8988T (cell line): Measurements from ENCODE around the gene SYPL1.
"Not testable (repeated sequence)": the region's sequence is repeated elsewhere in the genome, so short reads cannot be mapped to it uniquely, and the experiment has no call there.

ENCODE experiments used
- DNase-seq: peaks from one replicate; pipeline ENCODE4 v3.0.0; 2011

SYPL1 gene

DNA sequence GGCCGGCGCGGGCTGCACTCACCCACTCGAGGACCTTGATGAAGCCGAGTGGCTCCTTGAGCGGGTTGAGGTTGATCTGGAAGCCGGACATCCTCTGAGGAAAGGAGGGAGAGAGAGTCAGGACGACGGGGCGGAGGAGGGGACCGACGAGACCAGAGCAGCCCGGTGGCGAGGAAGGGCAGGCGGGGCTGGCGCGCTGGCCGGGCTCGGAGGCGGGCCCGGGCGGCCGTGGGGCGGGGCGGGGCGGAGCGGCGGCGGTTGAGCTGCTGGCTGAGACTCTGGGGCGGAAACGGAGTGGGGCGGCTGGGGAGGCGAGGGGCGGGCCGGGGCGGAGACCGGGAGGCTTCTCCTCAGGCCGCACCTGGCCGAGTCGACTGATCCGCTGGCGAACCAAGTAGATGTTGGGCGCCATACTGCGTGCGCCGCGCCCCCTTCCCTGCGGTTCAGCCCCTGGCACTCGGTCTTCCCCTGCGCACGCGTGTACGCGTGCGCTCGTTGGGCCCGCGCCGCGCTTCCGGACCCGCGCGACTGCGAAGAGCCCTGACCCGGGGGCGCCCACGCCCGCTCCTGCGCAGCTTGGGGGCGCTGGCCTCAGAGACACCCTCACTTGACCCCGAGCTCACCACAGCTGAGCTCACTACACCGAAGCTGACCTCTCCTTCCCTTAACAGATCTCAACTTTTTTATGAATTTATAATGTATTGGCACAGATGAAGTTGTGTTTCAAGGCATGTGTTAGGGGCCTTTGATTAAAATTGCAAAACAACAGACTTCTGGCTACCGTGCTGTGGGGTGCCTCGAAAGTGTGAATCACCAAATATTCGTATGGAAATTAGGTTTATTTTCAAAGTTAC is at the start of gene SYPL1:
Gene SYPL1, minus strand, starts transcription at position 195 of the 854 bp plus-strand sequence. Its CDS starts 104 bp downstream, at position 91.
- peak; percentile 56 for DNase-seq

DNA sequence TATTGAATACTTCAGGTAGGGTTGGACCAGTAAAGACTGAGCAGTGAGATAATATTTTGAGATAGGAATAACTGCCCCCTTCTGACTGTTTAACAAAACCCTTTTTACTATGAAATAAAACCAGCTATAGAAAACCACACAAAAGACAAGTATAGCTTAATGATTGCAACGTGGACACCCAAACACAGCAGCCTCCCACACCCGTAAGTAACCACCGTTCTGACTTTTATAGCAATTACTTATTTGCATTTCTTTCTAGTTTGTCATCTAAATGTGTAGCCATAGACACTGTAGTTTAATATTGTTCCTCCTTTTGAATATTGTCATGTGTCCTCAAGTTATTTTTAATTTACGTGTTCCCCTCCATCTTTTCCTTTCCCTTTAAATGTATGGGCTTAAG is 42.9 kb upstream of the SYPL1 start:
- DNase-seq, result no peak

DNA sequence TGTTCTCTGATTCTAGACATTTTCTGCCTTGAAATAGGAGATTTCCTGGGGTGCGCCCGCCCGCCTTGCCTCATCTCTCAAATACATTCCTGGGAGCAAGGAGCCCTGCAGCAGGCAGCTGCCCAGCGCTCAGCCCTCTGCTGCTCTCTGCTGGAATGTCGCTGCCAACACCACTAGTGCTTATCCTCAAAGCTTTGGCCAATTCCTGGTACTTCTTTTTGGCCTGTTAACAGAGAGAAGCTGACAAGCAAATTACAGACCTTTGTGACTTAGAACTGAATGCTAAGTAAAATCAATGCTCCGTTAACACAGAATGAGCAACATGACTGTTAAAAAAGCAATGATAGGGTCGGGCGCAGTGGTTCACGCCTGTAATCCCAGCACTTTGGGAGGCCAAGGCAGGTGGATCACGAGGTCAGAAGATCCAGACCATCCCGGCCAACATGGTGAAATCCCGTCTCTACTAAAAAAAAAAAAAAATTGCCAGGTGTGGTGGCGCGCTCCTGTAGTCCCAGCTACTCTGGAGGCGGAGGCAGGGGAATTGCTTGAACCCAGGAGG is 41.9 kb upstream of the SYPL1 start:
- peak; percentile 45 for DNase-seq

DNA sequence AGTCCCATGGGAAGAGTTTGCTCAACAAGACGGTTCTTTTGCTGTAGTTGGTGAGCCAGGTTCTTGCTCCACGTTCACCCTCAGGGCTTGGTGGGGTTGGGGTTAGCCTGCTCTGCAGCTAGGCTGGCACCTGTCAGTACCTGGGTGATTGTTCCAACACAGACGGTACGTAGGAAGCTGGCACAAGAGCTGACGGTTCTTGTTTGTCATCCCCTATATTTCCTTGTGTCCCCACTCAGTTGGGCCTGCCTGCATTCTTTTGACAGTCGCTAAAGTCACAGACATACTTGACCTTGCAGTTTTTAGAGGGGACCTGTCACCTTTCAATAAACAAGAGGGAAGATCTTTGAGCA is 40.2 kb upstream of the SYPL1 start:
- DNase-seq, result no peak

DNA sequence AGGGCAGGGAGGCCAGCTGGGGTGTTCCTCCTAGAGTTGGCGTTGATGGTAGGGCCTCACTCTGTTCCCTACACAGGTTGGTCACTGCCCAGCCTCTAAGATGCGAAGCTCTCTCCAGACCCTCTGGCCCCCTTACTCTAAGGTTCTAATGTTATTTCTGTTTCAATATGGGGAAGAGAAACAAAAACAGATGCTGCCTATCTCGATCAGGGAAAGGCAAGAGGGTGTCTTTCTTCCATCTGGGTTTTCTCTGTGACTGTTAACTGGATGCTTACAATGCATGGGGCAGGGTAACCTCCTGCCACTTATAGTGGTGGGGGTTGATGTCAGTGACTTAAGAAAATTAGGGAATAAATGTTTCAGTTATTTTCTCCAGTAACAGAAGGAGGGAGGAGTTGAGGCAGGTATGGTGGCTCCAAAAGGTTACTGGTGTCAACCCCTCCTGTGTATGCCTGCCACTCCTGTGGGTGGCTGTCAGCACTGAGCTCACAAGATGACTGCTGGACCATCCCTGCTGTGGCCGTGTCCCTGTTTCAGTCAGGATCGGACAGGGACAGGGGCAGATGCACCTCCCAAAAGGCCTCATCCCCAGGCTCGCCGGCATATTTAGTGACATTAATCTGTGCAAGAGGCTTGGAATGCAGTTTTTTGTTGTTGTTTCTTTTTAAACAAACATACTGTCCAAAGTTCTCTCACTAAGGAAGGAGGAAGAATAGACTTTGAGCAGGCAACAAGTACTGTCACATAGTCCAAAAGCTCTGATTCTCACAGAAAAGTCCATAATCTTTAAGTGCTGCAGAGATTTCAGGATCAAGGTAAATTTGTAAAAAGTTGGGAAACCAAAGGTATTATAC is 39.6 kb upstream of the SYPL1 start:
- no peak for DNase-seq

DNA sequence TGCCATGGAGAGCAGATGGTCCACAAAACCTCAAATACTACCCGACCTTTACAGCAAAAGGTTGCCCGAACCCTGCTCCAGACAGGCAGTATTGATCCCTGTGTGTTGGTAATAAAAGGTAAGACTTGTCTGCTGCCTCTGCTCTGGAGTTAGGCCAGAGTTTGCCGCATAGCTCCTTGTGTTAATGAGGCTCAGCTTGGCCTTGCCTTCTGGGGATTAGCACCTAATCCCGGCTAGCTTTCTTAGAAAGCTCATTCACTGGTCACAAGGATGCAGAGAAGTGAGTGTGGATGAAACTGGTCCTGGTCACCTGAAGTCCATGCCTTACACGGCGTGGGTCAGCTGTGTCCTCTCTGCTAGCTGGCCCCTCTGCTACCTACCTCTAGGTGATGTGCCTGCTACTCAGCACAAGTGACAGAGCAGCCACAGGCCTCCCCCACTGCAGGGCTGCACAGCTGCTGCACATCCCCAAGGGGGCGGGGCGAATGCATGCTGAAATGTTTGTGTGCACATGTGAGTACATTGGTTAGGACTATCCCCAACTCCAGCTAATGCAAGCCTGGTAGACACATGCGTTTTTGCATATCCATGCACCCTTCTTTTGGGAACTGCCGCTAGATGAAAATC is 31.7 kb upstream of the SYPL1 start:
- DNase-seq, result no peak

DNA sequence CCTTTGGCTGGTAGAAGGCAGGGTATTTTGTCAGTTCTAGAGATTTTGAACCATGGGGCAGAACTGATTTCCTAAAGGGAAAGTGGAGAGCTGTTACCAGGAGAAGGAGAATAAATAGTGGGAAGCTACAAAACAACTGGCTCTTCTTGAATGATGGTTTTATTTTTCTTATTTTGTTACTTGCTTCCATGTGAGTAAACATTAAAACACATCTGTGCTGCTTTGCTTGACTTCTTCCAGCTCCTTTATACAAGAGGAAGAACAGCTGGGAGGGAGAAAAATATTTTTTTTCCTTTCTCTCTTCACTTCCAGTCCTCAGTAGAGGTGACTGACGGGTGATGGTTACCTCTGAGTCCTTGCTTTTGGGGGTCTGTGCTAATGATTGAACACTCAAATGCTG is 30.0 kb upstream of the SYPL1 start:
- no peak for DNase-seq

DNA sequence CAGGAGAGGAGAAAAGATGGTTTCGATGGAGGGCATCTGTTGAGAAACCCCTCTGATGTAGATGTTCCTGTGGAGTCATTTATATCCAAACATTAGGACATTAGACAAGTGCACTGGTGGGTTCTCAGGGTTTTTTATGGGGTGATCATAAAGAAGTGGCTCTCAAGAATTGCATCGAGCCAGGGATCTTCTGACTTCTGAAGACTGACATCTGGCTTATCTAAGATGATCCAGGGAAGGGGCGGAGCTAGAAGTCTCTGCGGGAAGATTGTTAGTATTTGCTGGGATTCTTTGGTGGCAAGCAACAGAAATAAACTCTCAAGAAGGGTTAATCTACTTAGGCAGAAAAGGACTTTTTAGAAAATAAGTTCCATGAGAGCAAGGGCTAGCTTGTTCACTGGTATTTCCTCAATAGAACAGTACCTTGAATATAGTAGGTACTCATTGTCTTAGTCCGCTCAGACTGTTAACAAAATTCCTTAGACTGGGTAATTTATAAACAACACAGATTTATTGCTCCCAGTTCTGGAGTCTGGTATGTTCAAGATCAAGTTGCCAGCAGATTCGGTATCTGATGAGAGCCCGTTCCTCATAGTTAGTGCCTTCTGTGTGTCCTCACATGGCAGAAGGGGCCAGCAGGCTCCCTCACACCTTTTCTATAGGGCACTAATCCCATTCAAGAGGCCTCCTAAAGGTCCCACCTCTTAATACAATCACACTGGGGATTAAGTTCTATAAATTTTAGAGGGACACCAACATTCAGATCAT is 28.5 kb upstream of the SYPL1 start:
- DNase-seq, result no peak

DNA sequence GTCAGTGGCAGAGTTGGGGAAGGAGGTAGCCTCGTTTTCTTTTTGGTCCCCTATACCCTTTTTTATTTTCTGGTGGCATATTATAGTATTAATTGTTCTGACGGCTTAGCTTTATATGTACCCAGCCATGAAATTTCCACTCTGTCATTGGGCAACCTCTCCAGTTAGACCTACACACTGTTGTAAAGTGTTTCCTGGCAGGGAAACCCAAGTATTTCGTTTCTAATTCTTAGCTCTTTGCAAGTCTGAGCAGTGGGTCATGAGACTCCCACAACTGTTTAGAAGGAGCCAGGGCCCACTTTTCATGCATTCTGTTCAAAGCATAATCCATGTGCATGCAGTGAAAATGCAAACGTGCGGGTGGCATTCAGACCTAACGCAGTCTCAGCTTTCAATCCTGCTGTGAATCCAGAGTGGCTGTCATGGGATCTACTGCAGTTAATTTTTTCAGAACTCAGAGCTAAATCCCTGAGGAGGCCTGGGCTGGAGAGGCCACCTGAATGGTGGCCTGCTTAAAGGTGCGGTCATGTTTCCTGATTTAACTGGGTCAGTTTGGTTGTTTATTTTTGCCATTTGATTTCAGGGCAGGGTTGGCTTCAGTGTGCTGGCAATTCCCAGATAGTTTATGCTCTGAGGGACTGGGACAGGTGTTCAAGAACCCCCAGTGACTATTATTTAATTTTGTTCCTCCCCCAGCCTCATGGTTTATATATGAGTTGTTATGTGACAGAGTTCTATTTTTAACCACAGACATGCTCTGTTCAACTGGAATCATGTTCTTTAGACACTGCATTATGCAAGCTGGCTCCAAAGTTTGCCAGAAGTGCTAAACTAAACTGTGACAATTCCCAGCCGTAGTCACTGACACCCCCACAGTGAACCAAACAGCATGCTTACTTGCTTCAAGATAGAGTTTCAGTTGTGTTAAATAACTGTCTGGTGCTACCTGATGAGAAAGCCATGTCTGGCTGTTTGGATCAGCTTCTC is 27.4 kb upstream of the SYPL1 start:
- DNase-seq, result no peak

DNA sequence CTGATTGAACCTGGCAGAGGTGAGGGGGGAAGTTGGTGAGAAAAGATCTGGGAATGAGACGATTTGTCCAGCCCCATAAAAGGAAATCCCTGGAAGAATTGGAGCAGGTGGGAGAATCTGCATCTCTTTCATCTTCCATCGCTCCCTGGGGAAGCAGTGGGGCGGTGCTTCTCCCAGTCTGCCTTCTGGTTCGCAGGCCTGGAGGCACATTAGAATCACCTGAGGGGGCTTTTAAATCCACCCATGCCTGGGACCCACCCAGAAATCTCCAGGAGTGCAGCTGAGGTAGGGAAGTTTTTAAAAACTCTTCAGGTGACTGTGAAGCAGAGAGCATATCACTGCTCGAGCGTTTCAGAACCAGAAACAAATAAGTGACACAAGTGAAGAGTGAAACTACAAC is 26.7 kb upstream of the SYPL1 start:
- no peak for DNase-seq

DNA sequence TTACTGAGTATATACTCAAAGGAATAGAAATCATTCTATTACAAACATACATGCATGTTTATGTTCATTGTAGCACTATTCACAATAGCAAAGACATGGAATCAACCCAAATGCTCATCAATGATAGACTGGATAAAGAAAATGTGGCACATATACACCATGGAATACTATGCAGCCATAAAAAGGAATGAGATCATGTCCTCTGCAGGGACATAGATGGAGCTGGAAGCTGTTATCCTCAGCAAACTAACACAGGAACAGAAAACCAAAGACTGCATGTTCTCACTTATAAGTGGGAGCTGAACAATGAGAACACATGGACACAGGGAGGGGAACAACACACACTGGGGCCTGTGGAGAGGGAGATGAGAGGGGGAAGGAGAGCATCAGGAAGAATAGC is 26.1 kb upstream of the SYPL1 start:
- DNase-seq, result not testable (repeated sequence)

DNA sequence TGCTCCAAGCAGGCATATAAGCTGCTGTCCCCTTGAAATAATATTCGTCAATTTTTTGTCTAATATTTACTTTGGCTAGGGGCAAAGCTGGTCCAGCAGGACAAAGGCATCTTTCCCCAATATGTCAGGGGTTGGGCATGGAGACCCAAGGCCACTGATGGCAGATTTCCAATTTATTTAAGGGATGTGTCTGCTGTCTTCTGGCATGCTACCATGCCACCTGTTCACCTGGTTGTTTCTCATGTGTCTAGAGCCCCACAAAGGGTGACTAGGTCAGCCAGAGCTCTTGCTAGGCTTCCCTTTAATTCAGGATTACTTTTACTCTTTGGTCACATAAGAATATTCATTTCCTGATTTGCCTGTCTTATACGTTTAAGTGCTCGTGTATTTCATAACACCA is 22.1 kb upstream of the SYPL1 start:
- DNase-seq, result no peak

DNA sequence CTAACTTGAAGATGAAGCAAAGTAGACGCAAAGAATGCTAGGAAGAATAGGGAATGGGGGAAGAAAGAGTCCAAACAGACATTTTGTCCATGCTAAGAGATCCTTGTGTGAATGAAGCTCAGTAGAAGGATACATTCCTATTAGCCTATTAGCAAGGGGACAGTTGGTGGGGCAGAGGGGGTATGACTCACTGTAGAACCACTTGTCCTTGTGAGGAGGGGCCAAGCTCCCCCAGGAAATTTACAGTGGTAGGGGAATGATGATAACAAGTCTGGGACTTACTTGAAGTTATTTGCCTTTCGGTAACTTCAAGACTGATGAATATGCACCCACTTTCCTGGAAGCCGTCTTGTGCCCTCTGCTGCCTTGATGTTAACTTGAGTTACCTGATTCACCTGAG is 17.2 kb upstream of the SYPL1 start:
- no peak for DNase-seq

DNA sequence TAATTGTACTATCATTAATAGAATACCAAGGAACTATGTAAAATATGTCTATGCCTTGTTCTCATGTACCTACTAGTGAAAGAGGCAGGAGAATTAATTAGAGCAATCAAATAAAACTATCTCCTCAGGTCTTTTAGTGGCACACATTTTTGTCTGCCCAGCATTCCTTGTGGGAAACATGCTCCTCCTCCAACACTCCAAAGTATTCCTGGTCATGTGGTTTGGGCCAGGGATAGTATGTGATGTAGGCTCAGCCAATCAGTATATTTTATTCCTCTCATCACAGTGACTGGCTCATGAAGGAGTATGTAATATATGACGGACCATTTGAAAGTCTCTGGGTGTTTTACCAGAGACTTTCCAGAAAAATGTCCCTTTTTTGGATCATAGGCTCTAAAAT is 16.7 kb upstream of the SYPL1 start:
- no peak for DNase-seq

DNA sequence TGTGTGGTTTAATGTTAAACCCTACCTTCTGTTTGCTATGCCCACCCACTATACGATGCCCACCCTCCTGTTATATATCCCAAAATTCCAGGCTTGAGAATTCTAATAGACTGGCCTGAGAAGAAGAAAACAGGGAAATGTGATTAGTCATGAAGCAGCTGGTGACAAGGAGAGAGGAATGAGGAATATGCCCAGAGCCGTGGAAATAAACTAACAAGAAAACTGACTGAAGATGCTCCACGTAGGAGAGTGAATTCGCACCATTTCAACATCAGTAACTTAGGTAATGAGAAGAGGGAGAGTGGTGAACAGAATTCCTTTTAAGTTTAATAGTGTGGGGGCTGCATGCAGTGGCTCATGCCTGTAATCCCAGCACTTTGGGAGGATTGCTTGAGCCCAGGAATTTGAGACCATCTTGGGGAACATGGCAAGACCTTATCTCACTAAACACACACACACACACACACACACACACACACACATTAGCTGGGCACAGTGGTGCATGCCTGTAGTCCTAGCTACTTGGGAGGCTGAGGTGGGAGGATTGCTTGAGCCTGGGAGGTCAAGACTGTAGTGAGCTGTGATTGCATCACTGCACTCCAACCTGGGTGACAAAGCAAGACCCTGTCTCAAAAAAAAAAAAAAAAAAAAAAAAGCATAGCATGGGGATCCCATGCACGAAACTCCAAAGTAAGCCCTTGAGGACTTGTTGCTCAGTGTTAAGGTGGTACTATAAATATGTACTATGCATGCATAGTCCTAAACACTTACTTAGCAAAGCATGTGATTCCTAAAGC is 16.1 kb upstream of the SYPL1 start:
- no peak for DNase-seq

DNA sequence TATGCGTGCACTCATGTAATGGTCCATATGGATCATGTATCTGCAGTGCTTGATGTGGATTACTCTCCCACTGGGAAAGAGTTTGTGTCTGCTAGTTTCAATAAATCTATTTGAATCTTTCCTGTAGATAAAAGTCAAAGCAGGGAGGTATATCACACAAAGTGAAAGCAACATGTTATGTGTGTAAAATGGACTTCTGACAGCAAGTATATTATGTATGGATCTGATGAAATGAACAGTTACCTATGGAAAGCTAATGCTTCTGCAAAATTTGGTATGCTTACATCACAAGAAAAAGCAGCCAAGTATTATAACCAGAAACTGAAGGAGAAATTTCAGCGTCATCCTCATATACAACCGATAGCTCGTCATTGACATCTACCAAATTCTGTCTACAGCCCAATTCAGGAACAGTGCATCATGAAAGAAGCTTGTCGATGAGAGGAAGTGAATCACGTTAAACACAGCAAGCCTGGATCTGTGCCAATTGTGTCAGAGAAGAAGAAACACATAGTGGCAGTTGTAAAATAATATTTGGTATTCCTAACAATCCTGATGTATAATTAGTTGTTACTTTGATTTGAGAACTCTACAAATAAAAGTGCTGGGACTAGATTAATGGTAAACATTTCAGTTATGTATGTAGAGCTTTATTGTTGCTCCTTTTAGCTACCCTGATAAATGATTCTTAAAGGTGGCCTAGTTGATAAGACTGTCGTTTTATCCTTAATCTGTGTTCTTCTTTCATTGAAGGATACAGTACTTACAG is 14.2 kb upstream of the SYPL1 start:
- DNase-seq, result no peak

DNA sequence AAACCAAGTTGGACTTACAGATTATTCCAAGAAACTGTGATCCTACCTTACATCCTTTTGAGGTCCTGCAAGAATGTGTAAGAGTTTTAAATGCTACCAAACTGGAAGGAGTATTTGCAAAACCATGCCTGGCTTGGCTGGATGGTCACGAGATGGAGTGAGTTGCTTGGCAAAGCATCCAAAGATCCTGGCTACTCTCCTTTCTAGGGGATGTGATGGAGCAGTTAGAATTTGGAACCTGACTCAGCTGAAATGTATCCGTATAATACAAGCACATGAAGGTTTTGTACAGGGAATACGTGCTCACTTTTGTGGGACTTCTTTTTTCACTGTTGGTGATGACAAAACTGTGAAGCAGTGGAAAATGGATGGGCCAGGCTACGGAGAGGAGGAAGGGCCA is 13.3 kb upstream of the SYPL1 start:
- DNase-seq, result no peak

DNA sequence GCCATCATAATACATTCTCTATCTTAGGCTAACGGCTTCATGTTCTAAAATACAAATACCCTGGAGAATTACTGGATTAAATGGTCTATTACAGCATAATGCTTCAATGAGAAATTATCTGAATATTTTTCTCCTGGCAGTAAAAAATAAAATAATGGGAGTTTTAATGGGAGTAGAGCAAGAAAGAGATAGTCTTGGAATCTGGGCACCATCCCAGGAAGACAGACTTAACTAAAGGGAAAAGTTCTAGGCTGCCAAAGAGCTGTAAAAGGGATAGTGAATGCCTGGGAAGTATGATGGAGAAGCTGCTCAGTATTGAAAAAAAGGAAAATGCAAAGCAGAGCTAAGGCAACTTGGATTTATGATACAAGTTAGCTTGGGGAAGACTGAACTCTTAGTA is 12.1 kb upstream of the SYPL1 start:
- no peak for DNase-seq

DNA sequence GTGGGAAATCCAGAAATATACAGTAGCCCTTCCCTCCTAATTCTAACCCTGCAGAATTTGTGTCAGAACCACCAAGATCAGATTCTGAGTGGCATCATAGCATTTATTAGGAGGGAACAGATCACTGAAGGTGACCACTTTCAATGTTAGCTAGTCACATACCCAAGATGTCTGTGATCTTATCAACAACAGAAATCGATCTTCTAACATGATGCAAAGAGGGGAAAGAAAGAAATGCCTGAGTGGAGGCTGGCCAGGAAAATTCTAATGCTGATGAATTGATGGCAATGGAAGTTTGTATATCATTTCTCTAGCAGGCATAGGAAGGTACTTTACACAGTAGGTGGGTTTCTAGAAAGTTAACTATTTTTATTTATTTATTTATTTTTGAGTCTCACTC is 10.6 kb upstream of the SYPL1 start:
- no peak for DNase-seq
